Type B pancreatic cell (in vitro differentiated cells): ENCODE measurements around the gene MCEMP1. TPM values are rescaled to one million over a fixed set of nuclear protein-coding genes. Genes with fewer than 3 reads are reported as not detected.

Experiments used
- DNase-seq: peaks from one replicate; pipeline ENCODE4 v3.0.0; 2021; ENCODE audit warnings: mixed read lengths; ENCODE audit not compliant: unreplicated experiment; ENCODE audit errors: extremely low spot score
- H3K27ac Mint-ChIP-seq: 2 replicates; pipeline ENCODE4 v1.8.0; 2021; ENCODE audit warnings: mild to moderate bottlenecking, mixed read lengths
- H3K27me3 Mint-ChIP-seq: 2 replicates; pipeline ENCODE4 v1.8.0; 2021; ENCODE audit warnings: mixed read lengths
- H3K36me3 Mint-ChIP-seq: 2 replicates; pipeline ENCODE4 v1.8.0; 2021; ENCODE audit warnings: mixed read lengths
- H3K4me1 Mint-ChIP-seq: one replicate; pipeline ENCODE4 v1.8.0; 2021; ENCODE audit warnings: mixed read lengths; ENCODE audit not compliant: unreplicated experiment
- H3K4me3 Mint-ChIP-seq: 2 replicates; pipeline ENCODE4 v1.8.0; 2021; ENCODE audit warnings: mild to moderate bottlenecking, mixed read lengths
- H3K9me3 Mint-ChIP-seq: 2 replicates; pipeline ENCODE4 v1.8.0; 2021; ENCODE audit warnings: mixed read lengths
- CTCF ChIP-seq: fragments of 200-600 bp; sonication (generic); conservative IDR thresholded peaks from 2 replicates; pipeline ENCODE4 v1.5.0; 2021; ENCODE audit warnings: antibody characterized with exemption, mild to moderate bottlenecking
- total RNA-seq: library from RNA; stranded (reverse); gene quantifications from 2 replicates; pipeline ENCODE4 v1.2.1, GENCODE V29; 2021; ENCODE audit warnings: low replicate concordance

MCEMP1 gene
- total RNA-seq, 1 donor from 2014 or later: not detected

DNA sequence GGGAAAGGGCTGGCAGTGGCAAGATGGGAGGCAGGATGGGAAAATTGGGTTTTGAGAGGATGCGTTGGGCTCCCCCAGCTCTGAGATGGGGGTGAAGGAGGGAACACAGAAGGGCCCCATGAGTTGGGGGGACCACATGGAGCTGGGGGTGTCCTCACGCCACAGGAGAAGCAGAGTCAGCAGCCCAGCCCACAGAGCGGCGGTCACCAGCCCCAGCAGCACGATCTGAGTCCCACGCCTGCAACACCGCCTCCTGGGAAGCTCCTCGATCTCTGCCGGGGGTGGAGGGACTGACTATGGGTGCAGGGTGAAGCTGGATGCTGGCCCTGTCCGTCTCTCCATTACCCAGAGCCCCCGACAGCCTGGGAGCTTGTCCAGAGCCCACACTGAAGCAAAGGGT lies 21.7 kb downstream of the MCEMP1 start:
- no peaks in the 10 kb centered on the region for H3K4me1 Mint-ChIP-seq

GRCh38 chr19:7699003-7699402 lies 22.1 kb downstream of the MCEMP1 start:
- DNase-seq: no peak
- H3K4me1 Mint-ChIP-seq: no peaks in the 10 kb centered on the region
- H3K36me3 Mint-ChIP-seq: no peaks in the 10 kb centered on the region
- H3K27me3 Mint-ChIP-seq: peaks cover 27% of the 10 kb centered on the region
- no peak overlapping the region for H3K4me3 Mint-ChIP-seq
- H3K27ac Mint-ChIP-seq: no peak overlapping the region
- TF ChIP-seq CTCF: no peak
- H3K9me3 Mint-ChIP-seq: no peaks in the 10 kb centered on the region

More for the DNA sequence above, 21.7 kb downstream of the MCEMP1 start:
- Mint-ChIP-seq H3K27me3 (peaks cover 24% of the 10 kb centered on the region), H3K4me3 (no peak overlapping the region), H3K36me3 (no peaks in the 10 kb centered on the region), H3K9me3 (no peaks in the 10 kb centered on the region), H3K27ac (no peak overlapping the region)
- no peak for DNase-seq
- no peak for TF ChIP-seq CTCF

GRCh38 chr19:7699417-7700401 lies 22.8 kb downstream of the MCEMP1 start:
- Mint-ChIP-seq H3K36me3 (no peaks in the 10 kb centered on the region), H3K9me3 (no peaks in the 10 kb centered on the region), H3K27me3 (peaks cover 27% of the 10 kb centered on the region), H3K27ac (no peak overlapping the region), H3K4me1 (no peaks in the 10 kb centered on the region), H3K4me3 (no peak overlapping the region)
- no peak for TF ChIP-seq CTCF
- no peak for DNase-seq

GRCh38 chr19:7701049-7701653 lies 24.3 kb downstream of the MCEMP1 start:
- peaks cover 25% of the 10 kb centered on the region for H3K27me3 Mint-ChIP-seq
- H3K4me3 Mint-ChIP-seq: no peak overlapping the region
- no peaks in the 10 kb centered on the region for H3K9me3 Mint-ChIP-seq
- TF ChIP-seq CTCF: no peak
- H3K36me3 Mint-ChIP-seq: no peaks in the 10 kb centered on the region
- DNase-seq: no peak
- H3K27ac Mint-ChIP-seq: no peak overlapping the region
- H3K4me1 Mint-ChIP-seq: no peaks in the 10 kb centered on the region

DNA sequence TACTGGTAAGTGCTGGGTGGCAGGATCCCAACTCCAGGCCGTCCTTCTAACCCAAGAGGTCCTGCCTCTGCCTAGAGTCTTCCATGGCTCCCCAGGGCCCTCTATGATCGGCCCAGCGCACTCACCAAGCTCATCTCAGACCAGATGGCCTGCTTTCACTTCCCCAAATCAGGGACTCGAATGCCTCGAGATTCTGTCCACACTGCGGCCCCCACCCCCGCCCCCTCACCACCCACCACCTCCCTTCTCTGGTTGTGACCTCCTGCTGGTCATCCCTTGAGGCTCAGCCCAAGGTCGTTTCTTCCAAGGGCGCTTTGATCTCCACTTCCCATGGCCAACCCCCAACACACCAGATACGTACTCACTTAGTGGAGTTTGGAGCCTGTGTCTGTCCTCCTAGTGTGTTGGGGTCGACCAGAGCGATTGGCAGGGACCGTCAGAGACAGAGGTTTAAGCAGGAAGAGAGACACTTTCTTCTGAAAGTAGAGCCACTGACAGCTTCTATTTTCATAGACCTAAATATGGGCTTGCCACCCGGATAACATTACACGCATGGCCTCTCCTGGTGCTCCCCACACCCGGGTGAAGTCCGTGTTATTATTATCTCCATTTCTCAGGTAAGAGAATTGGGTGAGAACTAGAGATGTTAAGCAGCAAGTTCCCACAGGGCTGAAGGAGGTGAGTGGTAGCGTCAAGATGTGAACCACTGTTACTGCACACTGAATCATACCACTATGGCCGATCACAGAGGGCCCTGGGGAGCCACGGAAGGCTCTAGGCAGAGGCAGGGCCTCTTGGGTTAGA lies 25.0 kb downstream of the MCEMP1 start, which contains the start of gene FCER2:
FCER2 (minus strand) TSS at position 478 of the 804 bp plus-strand sequence. CDS start 2,371 bp downstream, outside the sequence.
- TF ChIP-seq CTCF: no peak
- H3K9me3 Mint-ChIP-seq: no peaks in the 10 kb centered on the region
- H3K4me3 Mint-ChIP-seq: no peak within 1 kb of the TSS
- H3K27ac Mint-ChIP-seq: no peak within 1 kb of the TSS
- no peaks in the 10 kb centered on the region for H3K4me1 Mint-ChIP-seq
- no peaks in the 10 kb centered on the region for H3K36me3 Mint-ChIP-seq
- DNase-seq: no peak
- H3K27me3 Mint-ChIP-seq: peaks cover 25% of the 10 kb centered on the region
